Measurements from ENCODE around the gene TLE4.

The TLE4 gene

DNA sequence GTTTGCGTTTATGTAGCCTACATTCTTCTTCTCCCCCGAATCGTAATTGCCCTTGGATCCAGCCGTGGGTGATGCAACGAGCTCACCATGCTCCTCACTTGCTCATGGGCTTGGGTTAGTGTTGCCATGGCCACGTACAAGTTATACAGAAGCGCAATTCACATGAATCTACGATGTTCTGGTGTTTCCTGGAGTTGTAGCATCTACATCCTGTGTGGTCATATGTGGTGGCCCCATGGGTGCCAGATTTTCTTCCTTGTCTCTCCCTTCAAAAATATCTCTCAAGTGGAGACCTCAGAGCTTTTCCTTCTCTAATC, 115.3 kb downstream of the TLE4 start:
- TF ChIP-seq, protein P1, sequence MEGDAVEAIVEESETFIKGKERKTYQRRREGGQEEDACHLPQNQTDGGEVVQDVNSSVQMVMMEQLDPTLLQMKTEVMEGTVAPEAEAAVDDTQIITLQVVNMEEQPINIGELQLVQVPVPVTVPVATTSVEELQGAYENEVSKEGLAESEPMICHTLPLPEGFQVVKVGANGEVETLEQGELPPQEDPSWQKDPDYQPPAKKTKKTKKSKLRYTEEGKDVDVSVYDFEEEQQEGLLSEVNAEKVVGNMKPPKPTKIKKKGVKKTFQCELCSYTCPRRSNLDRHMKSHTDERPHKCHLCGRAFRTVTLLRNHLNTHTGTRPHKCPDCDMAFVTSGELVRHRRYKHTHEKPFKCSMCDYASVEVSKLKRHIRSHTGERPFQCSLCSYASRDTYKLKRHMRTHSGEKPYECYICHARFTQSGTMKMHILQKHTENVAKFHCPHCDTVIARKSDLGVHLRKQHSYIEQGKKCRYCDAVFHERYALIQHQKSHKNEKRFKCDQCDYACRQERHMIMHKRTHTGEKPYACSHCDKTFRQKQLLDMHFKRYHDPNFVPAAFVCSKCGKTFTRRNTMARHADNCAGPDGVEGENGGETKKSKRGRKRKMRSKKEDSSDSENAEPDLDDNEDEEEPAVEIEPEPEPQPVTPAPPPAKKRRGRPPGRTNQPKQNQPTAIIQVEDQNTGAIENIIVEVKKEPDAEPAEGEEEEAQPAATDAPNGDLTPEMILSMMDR (conservative IDR thresholded peaks at IDR 0.05; ENCODE audit: low read depth, low read length): no peak
- H3K4me3 ChIP-seq (ENCODE audit: low read length): no peak overlapping the region
- DNase-seq (ENCODE audit: low read depth): no peak

DNA sequence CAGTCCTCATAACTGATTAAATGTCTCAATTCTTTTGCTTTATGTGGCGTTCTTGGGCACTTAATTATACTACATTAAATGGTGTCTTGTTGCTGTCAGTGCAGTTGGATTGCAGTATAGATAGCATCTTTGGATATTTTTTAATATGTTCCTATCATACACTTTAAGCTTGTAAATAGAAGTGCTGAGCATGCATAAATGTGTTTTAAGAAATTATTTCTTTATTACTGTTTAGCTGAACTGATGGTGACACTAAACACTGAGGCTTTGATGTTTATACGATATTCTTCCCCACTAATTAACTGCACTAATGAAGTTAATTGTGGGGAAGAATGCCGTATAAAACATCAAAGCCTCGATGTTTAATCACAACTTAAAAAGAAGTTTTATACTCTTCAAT, 116.6 kb downstream of the TLE4 start:
- no peak for DNase-seq (ENCODE audit: low read depth)
- TF ChIP-seq, protein P1 (conservative IDR thresholded peaks at IDR 0.05; ENCODE audit: low read depth, low read length): no peak
- H3K4me3 ChIP-seq (ENCODE audit: low read length): no peak overlapping the region

DNA sequence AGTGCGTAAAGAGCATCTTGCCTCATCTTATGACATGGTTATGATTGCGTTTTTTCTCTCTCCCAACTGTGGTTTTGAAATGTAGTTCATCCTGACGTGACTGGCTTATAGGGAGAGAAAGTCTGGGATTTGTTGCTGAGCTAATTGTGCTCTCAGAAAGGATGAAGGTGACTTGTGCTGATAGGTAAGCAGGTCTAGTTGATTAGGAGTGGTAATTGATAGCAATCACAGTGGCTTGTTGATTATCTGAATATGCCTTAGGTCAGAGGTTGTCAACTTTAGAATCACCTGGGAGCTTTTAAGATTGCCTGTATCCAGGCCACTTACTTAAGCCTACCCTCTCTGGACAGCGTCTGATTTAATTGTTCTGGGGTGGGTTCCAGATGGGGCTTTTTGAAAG, 117.8 kb downstream of the TLE4 start:
- no peak for DNase-seq (ENCODE audit: low read depth)
- TF ChIP-seq, protein P1 (conservative IDR thresholded peaks at IDR 0.05; ENCODE audit: low read depth, low read length): no peak
- H3K4me3 ChIP-seq (ENCODE audit: low read length): no peak overlapping the region

DNA sequence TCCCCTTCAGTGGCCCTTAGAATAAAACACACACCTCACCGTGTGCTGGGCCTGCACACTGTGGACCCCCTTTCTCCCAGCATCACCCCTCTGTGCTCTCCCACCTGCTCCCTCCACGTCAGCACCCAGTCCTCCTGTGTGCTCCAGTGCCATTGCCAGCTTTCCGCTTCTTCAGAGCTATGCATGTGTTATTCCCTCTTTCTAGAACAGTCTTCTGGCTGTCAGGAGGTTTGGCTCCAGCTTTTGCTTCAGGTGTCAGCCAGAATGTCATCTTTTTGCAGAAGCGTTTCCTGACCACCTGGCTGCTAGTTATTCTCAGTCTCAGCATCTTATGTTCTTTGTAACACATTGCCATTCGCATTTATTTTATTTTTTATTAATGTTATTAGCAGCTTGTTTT, 119.7 kb downstream of the TLE4 start:
- TF ChIP-seq, protein P1 (conservative IDR thresholded peaks at IDR 0.05; ENCODE audit: low read depth, low read length): no peak
- no peak overlapping the region for H3K4me3 ChIP-seq (ENCODE audit: low read length)
- no peak for DNase-seq (ENCODE audit: low read depth)

DNA sequence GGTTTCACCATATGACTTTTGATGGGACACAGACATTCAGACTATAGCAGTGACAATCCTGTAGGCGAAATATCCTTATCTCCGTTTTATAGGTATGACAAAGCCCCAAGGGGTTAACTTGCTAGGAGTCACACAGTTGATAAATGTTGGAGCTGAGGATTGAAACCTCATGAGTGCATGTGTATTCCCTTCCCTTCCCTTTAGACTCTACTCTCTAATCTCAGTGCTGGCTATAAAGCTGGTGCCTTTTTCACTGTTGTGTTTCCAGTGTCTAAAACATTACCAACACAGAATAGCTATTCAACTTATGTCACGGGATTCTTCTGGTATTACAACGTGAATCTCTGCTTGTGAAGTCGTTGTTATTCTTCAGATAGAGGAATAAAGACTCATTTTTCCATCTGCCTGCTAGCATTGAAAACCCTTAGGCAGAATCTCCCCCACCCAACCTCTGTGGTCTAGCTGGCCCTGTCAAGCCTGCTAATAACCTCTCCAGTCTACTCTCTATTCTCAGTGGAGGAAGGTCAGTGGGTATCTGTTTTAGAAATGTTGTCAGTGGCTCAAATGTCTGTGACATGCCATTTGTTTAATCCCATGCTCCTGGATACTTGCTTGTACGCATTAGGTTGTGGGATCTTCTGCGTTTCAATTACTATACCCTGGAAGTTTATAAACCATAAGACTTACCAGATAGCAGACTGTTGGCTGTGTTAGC, 121.2 kb downstream of the TLE4 start:
- no peak overlapping the region for H3K4me3 ChIP-seq (ENCODE audit: low read length)
- DNase-seq (ENCODE audit: low read depth): no peak
- TF ChIP-seq, protein P1 (conservative IDR thresholded peaks at IDR 0.05; ENCODE audit: low read depth, low read length): no peak

DNA sequence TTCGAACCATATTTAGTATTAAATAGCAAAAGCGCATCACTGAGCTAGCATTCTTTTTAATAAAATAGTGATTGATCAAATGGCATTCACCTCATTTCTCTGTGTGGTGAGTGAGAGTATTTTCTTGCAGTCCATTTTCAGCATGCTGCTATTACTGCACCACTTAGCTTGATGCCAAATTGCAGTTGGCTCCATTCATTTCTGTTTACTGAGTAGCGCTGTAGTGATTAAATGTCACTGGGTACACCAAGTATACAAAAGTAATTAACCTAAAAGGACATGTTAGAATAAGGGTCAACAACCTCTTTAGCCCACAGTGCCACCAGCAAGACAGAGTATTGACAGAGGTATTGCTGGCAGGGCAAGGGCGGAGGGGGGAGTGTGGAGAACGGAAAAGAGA, 122.0 kb downstream of the TLE4 start:
- TF ChIP-seq, protein P1 (conservative IDR thresholded peaks at IDR 0.05; ENCODE audit: low read depth, low read length): no peak
- H3K4me3 ChIP-seq (ENCODE audit: low read length): no peak overlapping the region
- no peak for DNase-seq (ENCODE audit: low read depth)

DNA sequence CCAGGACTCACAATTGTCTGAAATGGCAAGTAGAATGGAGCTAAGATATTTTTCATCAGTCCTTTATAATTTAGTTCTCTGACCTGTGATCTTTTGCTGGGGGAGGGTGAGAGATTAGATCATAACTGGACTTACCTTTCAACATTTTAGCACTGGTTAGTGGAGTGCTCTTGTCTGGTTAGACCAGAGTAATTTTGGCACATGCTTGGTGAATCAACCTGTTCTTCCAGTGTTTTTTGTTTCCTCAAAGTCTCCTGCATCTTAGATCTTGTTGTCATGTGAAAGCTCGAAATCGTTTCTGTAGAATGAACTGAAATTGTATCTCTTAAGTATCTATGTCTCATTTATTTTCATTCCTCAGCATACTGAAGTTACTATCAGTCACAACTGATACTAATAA, 122.4 kb downstream of the TLE4 start:
- no peak overlapping the region for H3K4me3 ChIP-seq (ENCODE audit: low read length)
- TF ChIP-seq, protein P1 (conservative IDR thresholded peaks at IDR 0.05; ENCODE audit: low read depth, low read length): no peak
- DNase-seq (ENCODE audit: low read depth): no peak

Measured in retinal pigment epithelial cell (primary cell).